Inflammatory macrophage treated with lipopolysaccharide for 1 hour (primary cell): Measurements from ENCODE around the gene TNNI3K.

Experiments
- DNase-seq, 2 donors: peaks; one replicate each; pipeline ENCODE4 v3.0.0-alpha.2; 2020 to 2022

TNNI3K gene

DNA sequence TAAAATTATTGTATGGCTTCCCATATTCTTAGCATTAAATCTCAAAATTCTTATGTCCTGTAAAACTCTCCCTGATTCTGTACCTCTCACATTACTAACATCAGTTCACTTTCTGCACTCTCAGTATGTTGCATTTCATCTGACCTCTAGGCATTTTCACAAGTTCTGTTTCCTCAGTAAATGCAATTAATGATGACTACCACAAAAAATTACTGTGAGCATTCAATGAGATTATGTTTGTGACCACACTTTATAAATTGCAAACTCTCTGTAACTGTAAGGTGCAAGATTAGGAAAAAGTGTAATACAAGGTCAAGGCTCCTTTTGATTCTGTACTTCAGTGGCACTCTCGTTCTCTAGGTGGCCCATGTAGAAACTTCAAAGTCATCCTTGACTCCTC lies 216.8 kb downstream of the TNNI3K start:
- no peak for DNase-seq

DNA sequence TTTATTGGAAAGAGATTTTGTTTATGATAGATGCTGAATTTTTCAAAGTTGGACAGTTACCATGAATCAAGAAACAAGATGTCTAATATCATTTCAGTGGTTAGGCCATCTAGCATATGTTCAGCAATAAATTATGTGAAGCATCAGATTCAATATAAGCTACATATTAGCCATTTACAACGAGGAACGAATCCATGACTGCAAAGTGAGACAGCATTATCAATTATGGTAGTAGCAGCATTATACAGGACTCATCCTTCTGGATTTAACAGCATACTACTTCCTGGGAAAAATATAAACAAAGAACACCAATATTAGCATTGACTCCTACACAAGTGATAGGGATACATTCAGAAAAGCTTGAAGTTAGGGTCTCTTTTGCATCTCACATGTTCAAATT lies 218.1 kb downstream of the TNNI3K start:
- no peak for DNase-seq

DNA sequence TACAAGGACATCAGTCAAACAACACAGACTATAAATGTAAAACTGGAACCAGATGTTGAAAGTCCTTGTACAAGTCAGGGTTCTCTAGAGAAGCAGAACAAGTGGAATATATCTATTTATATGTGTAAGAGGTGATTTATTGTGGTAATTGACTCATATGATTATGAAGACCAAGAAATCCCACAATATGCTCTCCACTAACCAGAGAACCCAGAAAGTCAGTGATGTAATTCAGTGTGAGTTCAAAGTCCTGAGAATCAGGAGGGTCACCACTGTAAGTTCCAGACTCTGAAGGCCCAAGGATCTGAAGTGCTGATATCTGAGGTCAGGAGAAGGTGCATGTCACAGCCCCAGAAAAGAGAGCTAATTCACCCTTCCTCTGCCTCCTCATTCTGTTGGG lies 220.2 kb downstream of the TNNI3K start:
- no peak for DNase-seq

DNA sequence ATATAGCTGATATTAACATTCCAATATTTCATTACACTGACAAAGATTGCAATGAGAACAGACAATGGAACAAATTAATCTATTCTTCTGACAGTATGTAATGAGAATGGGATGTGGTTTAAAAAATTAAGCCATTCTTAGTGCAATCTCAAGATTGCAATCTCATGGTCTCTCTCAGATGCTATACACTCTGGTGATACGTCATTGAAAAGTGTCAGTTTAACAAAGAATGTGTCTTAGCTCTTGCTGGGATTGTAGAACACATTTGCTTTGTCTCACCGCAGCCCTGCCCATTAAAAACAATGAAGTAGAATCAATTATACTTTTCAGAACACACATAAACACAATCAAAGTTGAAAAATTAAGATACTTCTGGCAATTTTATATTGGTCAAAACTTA lies 222.1 kb downstream of the TNNI3K start:
- DNase-seq: no peak

DNA sequence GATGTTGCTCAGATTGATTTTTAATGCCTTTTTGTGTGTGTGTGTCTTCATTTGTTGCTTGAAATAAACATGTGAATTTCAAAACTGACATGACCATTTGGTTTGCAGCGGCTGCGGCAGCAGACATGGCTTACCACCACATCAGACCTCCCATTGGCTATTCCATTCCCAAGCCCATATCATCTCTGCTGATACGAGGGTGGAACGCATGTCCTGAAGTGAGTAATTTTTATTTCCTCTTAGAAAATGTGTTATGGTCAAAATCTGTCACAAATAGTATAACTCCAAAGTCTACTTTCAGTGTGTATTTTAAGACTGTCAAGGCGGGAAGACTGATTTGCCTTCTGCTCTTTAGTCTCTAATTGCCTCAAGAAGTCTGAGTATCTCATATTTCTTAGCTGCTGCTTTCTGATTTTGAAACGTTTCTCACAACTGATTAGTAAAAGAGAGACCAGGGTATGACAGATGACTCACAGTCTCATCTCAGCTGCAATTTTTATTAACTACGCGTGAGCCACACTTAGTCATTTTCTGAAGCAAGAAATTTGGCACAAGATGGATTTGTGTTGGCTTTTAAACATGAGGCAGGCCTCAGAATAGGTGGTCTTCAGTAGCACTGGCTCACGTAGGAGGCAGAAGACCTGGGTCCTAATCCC lies 228.3 kb downstream of the TNNI3K start:
- no peak for DNase-seq

DNA sequence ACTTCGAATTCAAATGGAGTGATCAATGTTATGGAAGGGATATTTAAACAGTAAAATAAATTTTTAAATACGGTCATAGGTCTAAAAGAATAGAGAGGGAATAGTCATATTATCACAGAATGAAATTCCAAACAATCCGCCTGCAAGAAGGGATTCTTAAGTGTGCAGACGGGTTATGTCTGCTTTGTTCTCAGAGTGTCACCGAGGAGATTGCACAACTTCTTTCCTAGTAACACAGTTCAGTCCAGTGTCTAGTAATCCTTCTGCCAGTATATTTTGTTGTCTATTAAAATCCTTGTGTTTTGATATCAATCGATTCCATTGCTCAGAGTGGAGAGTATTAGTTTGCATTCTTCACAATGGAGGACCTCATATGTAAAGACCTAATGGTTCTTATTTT lies 228.8 kb downstream of the TNNI3K start:
- DNase-seq: no peak

DNA sequence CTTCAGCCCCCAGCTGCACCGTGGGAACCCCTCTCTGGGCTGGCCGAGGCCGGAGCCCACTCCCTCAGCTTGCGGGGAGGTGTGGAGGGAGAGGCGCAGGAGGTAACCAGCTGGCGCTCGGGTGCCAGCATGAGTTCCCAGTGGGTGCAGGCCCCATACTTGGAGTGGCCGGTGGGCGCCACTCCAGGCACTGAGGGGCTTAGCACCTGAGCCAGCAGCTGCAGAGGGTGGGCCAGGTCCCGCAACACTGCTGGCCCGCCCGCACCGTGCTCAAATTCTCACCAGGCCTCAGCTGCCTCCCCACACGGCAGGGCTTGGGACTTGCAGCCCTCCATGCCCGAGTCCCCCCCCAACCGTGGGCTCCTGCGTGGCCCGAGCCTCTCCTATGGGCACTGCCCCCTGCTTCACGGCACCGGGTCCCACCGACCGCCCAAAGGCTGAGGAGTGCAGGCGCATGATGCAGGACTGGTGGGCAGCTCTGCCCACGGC lies 230.1 kb downstream of the TNNI3K start:
- DNase-seq: no peak

DNA sequence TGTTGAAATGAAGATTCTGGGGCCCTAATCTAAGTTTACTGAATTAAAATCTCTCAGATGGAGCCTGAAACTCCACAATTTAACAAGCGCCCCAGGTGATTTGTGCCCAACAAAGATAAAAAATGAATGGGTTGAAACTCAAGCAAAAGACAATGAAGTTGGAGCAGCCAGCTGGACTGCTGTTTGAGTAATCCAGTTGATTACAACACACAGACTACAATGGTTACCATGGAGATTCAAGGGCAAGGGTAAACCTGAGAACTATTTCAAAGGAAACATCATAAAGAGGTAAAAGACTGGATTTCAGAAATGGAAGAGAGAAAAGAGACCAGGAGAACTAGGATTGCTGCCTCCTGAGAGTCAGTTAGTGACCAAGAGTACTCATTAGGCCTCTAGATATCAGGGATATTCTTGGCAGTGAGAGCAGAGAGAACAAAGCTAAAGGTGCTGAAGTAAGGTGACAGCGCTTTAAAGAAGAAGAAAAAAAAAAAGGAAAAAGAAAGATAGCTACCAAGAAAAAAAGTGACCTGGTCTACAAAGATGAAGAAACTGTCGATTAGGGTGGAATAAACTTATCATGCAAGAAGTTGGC lies 232.7 kb downstream of the TNNI3K start:
- no peak for DNase-seq

DNA sequence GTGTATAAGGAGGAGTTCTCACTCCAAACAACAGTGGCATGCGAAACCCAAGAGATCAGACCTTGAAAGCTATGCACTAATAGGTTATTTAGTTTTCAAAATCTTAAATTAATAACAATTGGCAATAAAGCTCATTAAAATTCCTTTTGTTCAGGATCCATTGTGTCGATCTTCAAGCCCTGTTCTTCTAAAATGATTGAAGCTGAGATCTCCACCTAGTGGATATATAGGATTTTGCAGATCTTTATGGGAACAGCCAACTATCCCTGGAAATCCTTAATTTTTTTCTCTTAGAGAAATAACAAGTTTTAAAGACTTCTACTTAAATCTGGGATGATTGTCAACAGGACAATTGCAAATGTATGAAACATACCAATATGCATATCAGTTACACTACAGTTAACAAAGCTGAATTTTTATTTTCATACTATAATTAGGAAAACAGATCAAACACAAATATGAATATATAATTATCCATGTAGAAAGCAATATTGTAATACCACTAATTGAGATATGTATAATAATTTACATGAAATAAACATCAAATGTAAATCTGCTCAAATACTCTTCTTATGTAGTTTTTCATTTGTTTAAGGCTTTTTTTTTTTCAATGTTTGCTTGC lies 233.9 kb downstream of the TNNI3K start:
- DNase-seq: peak; percentile 5 to 46

DNA sequence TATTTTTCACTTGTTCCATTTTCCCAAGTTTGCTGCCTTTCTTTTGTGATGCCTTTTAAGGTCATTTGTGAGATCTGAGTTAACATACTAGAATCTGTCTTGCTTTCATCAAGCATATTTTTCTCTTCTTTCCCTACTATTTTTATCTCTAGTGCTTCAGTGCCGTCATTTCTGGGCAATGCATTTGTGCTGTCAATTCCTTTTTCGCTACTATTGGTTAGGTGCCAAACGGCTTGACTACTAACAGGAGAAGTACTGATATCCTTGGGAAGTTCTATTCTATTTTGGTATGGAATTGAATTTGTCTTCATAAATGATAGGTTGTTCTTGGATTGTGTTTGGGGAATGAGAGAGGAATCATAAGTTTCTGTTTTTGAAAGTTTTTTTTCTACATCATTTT lies 235.1 kb downstream of the TNNI3K start:
- DNase-seq: no peak

DNA sequence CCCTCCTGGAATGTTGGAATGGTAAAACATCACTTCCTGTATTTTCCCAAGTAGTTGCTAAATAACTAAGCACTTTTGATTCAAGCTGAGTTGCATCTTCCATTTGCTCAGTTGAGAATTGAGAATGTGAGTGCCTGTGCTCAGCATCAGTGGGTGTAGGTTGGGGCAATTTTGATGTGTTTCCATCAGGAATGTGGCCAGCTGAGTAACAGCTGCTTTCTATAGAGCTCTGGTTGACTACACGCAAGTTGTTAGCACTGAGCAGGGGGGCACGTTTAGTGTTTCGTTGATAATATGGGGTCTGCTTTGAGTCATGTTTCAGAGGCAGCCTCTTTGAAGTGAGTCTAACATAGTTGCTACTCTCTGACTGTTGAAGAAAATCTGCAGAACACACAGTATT lies 235.7 kb downstream of the TNNI3K start:
- no peak for DNase-seq

DNA sequence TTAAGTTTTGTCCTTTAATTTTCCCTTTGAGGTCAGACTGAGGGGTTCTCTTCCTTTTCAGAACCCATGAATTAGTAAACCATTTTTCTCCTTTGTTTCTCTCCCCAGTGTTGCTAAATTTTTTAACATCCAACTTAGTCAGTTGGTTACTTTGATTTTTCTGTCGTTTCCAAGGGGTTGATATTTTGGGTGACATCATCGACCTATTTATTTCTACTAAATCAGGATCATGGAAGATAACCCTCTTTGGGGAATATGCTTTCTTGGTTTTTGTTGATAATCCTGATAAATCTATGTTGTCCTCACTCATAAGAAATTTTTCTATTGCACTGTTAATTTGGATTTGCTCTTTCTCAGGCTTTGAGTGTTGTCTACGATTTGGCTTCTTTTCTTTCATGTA lies 236.3 kb downstream of the TNNI3K start:
- no peak for DNase-seq

DNA sequence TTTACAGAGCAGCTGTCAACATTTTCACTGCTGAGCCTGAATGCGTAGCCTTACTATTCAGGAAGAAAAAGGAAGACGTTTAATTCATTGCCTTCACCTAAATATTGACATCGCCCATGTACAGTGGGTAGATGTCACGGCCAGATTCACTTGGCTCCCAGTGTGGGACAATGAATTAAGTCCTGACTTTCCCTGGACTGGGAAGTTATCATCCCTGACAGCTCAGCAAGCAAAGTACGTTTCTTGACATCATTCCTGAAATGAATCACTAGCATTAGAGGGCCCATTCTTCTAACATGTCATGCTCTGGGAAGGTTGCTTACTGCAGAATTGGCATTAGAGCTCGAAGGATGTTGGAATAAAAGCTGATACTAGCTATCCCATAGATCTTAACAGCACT lies 239.4 kb downstream of the TNNI3K start:
- no peak for DNase-seq

DNA sequence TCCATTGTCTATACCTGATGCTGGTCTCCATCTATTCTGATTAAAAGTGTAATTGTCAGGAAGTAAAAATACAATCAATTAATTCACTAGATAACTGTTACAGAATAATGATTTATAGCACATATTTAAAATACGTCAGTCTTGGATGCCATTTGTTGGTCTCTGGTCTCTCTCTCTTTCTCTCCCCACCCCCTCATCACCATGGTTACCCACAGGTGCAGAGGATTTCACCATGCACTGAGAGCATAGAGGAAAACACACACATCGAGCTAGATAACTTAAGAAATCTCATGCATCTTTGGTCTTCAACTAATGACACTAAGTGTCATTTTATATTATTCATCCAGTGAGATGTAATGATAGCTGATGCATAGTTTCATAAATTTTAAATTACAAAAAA lies 243.8 kb downstream of the TNNI3K start:
- DNase-seq: no peak

DNA sequence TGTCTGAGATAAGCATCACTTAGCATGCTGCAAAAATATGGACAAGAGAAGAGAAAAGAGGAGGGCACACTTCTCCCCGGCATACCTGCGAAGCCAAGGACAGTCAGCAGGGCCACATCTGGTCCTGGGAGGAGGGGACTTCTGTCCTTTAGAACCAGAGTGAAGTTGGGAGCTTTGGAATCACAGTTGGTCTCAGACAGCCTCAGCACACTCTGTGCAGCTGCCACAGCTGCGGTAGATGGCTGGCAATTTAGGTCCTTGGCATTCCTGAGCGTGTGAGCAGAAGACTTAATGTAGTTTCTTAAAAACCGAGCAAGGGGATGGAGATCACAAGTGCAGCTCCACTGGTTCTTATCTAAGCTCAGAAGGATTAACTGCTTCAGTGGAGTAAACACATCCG lies 244.9 kb downstream of the TNNI3K start:
- DNase-seq: no peak

DNA sequence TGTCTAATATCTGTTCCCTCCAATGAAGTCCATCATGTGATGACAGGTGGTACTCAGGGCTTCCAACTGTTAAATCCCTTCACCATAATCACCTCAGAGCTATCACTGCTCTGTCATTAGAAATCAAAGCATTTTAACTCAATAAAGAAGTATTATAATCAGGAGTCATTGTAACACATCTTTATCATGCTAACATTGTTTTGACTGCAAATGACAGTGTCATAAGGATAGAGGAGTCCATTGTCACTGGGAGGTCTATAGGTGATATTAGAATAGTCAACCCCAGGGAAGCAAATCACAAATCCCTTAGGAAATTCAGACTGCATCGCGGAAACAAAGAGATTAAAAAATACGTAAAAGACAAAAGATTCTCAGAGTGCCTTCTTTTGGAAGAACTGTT lies 246.4 kb downstream of the TNNI3K start:
- DNase-seq: no peak

DNA sequence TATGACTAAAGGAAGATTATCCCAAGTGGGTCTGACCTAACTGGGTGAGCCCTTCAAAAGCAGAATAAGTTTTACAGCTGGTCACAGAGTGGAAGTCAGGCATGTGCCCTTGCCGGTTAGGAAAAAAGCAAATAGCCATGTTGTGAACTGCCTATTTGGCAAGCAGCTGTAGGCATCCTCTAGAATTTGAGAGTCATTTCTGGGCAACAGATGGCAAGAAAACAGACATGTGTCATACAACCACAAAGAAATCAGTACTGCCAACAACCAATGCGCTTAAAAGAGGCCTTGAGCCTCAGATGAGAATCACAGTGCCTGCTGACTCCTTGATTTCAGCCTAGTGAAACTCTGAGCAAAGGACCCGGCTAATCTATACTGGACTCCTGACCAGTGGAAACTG lies 250.4 kb downstream of the TNNI3K start:
- DNase-seq: no peak

DNA sequence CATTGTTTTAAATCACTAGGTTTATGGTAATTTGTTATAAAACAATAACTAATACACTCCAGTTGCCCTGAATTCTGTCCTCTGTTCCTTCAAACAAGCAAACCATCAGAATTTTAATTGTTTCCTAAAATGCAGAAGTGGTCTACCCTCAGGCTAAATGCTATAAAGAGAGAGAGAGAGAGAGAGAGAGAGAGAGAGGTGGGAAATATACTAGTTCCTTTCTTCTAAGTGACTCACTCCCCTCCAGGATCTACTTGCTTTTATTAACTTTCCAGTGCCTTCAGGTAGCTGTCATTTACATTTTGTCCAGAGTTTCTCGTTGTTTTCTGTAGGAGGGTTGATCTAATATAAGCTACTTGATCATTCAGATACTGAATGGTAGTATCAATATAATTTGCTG lies 250.8 kb downstream of the TNNI3K start:
- no peak for DNase-seq

DNA sequence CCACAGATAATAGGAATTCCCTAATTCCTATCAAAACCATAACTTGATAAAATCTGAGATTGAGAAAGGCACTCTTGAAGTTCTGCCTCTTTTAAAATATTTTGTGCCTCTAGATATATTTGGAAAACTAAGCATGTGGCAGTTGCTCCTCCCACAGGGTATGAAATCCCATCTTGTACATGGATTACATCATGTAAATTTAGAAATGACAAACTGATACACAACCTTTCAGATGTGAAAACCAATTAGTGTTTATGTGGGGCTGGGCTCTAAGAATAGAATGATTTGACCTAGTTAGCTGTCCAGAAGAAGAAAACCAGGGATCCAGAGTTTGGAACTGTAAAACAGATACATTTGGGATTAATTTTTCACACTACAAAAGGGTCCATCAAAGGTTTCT lies 261.5 kb downstream of the TNNI3K start:
- DNase-seq: no peak

DNA sequence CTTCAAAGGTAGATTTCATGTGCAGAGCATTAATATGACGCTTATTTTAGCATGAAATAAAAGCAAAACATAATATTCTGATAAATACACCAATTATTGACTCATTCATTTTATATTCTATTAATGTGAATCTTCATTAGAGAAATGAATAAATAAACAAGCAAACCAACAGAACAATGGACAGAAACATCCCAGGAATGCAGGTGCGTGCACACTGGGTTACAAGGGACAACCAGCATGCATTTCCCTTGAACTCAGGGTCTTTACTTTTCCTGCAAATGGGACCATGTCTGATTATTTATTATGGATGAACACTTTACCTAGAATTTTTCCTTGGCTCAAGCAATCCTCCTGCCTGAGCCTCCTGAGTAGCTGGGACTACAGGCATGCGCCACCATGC lies 263.7 kb downstream of the TNNI3K start:
- DNase-seq: no peak

DNA sequence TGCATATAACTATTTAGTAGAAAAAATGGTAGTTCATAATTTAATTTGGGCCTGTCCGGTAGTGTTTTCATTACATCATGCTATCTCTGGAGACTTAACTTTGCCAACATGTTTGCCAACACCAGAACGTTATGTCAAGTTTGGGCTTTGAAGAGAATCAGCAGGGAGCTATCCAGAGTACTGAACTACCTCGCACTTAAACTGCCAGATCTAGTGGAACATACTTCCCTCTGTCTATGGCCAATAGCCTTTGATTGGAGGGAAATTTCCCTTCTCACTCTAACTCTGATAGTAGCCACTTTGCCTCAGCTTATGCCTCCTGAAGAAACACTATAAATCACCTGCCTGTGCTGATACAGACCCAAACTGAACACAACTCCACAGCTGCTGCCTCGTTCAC lies 267.2 kb downstream of the TNNI3K start:
- DNase-seq: no peak

DNA sequence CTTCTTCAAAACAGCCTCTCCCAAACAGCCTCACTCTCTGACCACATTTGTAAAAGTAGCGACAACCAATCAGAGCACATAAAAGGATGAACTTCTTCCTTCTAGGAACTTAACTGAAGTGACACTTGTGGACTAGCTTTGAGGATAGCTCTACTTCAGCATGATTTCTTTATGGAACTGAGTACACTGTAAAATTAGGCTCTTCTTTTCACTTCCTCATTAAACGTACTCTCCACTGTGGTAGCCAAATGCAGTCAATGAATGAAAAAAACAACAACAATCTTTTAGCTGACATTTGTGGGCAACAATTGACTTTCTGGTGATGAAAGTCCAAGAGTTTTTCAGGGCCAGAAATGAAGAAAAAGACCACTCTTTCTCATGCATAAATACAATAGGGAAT lies 267.7 kb downstream of the TNNI3K start:
- DNase-seq: no peak

DNA sequence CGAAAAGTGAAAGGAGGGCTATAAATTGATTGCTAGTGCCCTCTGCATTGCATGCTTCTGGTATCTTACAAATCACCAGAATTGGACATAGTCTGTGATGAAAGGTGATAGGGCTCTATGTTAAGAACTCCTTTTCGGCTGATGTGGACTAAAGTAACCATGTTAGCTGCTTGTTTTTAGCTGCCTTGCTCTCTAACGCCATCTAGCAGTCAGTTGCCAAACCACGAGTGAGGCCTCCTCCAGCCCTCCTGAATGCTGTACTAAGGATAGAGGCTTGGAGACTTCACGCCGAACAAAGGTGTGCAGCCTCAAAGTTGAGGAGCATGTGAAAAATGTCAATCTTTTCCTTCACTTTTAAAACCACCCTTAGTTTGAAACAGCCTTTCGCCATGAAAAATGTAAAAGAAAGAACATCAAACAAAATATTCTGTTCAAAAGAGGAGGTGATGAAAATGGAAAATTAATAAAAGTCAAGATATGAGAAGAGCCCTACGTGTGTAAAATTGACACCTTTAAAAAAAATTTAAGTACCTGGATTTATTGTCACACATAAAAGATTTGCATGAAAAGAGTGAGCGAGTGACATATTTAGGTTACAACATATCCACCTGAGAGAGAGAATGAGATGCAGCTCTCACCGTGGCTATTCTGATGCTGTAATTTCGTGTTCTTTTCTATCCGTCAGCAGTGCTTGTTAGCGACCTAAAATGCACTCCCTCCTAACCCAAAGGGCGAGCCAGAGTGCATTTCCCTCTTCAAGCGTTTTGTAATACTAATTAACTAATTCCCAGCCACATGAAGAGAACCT lies 269.1 kb downstream of the TNNI3K start:
- peak; percentile 2 to 13 for DNase-seq
